PC-3 (cell line): Measurements from ENCODE around the gene FAHD1. TPM values are rescaled to one million over a fixed set of nuclear protein-coding genes. Genes with fewer than 3 reads are reported as not detected.
A peak's percentile ranks its signal among the peaks of the same experiment; 100 is the strongest.
"Not testable (repeated sequence)": the region's sequence is repeated elsewhere in the genome, so short reads cannot be mapped to it uniquely, and the experiment has no call there.

Source experiments
- ATAC-seq: fragments of 200-7000 bp; cut with Tn5 transposase; 2 replicates; pipeline ENCODE4 v1.9.1; 2020; ENCODE audit warnings: mild to moderate bottlenecking, moderate library complexity
- BruUV-seq: library from RNA; stranded (reverse); fragments of 400-500 nt; replicated peaks from 2 replicates; lab custom pipeline; 2021; lab: Mats Ljungman, UMichigan
- CTCF ChIA-PET: fragments of 300-600 bp; sonication (Branson Sonifier 250); formaldehyde crosslinking; loops from one replicate; lab custom pipeline; 2022; ENCODE audit warnings: antibody characterized with exemption; lab: Charles Lee
- POLR2A ChIA-PET: fragments of 300-600 bp; sonication (Branson Sonifier 250); formaldehyde crosslinking; loops from one replicate; lab custom pipeline; 2022; ENCODE audit warnings: antibody characterized with exemption; ENCODE audit not compliant: unreplicated experiment; lab: Charles Lee
- DNase-seq: peaks from one replicate; pipeline ENCODE4 v3.0.0-alpha.2; 2015
- H2AFZ ChIP-seq: fragments of 300-600 bp; sonication (generic); 2 replicates; pipeline ENCODE4 v1.6.0; 2016; ENCODE audit warnings: antibody characterized with exemption, low read length
- H3F3A ChIP-seq: fragments of 300-600 bp; sonication (generic); one replicate; pipeline ENCODE4 v1.6.0; 2017; ENCODE audit warnings: antibody characterized with exemption, low read length, control low read depth, mild to moderate bottlenecking; ENCODE audit not compliant: unreplicated experiment
- H3K27ac ChIP-seq: fragments of 300-600 bp; sonication (generic); 2 replicates; pipeline ENCODE4 v1.5.1; 2016; ENCODE audit warnings: mild to moderate bottlenecking, low read length
- H3K27me3 ChIP-seq: fragments of 300-600 bp; sonication (generic); 2 replicates; pipeline ENCODE4 v1.6.1; 2016; ENCODE audit warnings: low read length, mixed read lengths
- H3K36me3 ChIP-seq: fragments of 300-600 bp; sonication (generic); 2 replicates; pipeline ENCODE4 v1.6.1; 2016; ENCODE audit warnings: low read depth, mixed run types, low read length, mixed read lengths
- H3K4me1 ChIP-seq: fragments of 300-600 bp; sonication (generic); 2 replicates; pipeline ENCODE4 v1.5.1; 2016; ENCODE audit warnings: low read length; ENCODE audit not compliant: insufficient read depth
- H3K4me2 ChIP-seq: fragments of 300-600 bp; sonication (generic); 2 replicates; pipeline ENCODE4 v1.6.0; 2016; ENCODE audit warnings: low read length
- H3K4me3 ChIP-seq: fragments of 300-600 bp; sonication (generic); 2 replicates; pipeline ENCODE4 v1.5.1; 2016; ENCODE audit warnings: mild to moderate bottlenecking, low read length, mixed read lengths
- H3K79me2 ChIP-seq: fragments of 300-600 bp; sonication (generic); 2 replicates; pipeline ENCODE4 v1.6.1; 2017; ENCODE audit warnings: low read length, mixed read lengths
- H3K9ac ChIP-seq: fragments of 300-600 bp; sonication (generic); 2 replicates; pipeline ENCODE4 v1.6.0; 2016; ENCODE audit warnings: mild to moderate bottlenecking, low read length
- H3K9me2 ChIP-seq: fragments of 300-600 bp; sonication (generic); replicated peaks from 2 replicates; pipeline ENCODE4 v1.6.1; 2016; ENCODE audit warnings: mixed run types, low read length, mixed read lengths
- H3K9me3 ChIP-seq: fragments of 300-600 bp; sonication (generic); 2 replicates; pipeline ENCODE4 v1.6.1; 2016; ENCODE audit warnings: low read length, mixed read lengths
- H4K20me1 ChIP-seq: fragments of 300-600 bp; sonication (generic); 2 replicates; pipeline ENCODE4 v1.6.1; 2016; ENCODE audit warnings: low read length, mixed read lengths
- CTCF ChIP-seq: fragments of 300-600 bp; sonication (generic); conservative IDR thresholded peaks from 2 replicates; pipeline ENCODE4 v1.5.1; 2017; ENCODE audit warnings: antibody characterized with exemption, low read depth, mild to moderate bottlenecking, low read length
- EZH2 ChIP-seq: fragments of 300-600 bp; sonication (generic); IDR thresholded peaks from one replicate; pipeline ENCODE4 v1.6.1; 2017; ENCODE audit warnings: antibody characterized with exemption, mild to moderate bottlenecking, low read length; ENCODE audit not compliant: unreplicated experiment
- EZH2phosphoT487 ChIP-seq: fragments of 300-600 bp; sonication (generic); IDR thresholded peaks from 2 replicates; pipeline ENCODE4 v1.6.1; 2018; ENCODE audit warnings: mild to moderate bottlenecking, antibody characterized with exemption, low read length, borderline replicate concordance
- intact Hi-C: fragments of 100-400 bp; cut with micrococcal nuclease; formaldehyde crosslinking; loops from 2 replicates; pipeline ENCODE4 v1.9.0; 2023
- total RNA-seq: library from RNA; depleted of rRNA; stranded (reverse); fragments of >200 nt; gene quantifications from 2 replicates; pipeline ENCODE4 v1.2.3, GENCODE V29; 2014

Gene FAHD1
- total RNA-seq, 1 experiment from 2014 or later, result 37.5 TPM

DNA sequence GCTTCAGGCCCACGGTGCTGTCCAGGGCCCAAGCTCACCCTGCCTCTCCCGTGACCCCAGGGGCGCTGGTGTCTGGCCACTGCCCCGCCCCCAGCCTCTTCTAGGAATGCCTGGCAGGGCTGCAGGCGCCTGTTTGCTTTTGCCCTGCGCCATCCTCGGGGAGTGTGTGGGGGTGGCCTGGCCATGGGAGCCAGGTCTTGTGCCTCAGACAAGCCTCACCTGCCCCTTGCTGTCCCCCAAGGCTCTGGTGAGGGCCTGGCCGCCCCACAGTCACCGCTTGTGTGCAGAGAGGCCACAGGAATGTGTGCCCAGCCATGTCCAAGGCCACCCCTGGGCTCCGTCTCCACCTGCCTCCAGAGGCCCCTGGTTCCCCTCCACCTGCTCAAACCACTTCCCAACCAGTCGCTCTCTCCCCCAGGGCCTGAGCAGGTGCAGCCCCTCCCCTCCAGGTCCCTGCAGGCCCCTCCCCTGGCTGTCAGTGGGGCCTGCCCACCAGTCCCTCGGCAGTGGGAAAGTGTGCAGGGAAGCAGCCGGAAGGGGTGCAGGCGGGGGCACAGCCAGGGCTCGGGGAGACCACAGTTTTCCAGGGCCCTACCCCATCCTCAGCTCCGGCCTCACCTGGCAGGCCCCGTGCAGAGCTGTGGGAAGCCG is 32.7 kb upstream of the FAHD1 start:
- no TSS peak for BruUV-seq

DNA sequence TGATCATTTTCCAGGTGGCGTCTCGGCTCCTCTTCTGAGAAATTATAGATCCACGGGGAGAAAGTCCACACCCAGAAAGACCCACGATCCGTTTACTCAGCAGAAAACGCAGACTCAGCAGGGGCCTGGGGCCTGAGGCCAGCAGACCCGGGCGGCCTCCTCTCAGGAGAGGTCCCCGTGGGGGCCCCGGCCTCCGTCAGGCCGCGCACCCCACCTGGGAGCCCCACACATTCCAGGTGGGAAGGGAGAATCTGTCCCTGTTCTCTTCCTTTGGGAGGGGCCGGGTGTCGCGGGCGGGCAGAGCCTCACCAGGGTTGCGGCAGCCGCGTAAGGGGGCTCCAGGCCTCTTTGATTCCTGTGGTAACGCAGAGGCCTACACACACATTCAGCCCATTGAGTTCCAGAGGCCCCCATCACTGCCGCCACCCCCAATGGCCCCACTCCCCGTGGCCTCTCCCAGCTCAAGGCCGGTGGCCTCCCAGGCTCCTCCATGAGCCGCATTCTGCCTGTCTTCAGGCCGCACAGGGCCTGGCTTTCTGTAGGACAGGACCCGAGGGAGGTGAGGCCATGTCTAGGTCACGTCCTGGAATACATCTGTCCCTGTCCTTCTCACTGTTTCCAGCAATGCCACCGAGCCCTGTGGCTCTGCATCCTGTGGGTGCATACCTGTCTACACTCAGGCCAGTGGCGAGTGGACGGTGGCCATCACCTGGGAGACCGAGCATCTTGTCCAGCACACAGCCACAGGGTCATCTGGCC is 31.9 kb upstream of the FAHD1 start:
- Histone ChIP-seq H3K4me3 (no peak overlapping the region), H3K9ac (no peak overlapping the region), H3K9me3 (no peaks in the 10 kb centered on the region), H2AFZ (no peak overlapping the region), H3K27me3 (no peaks in the 10 kb centered on the region), H3K27ac (no peak overlapping the region), H3K4me1 (no peaks in the 10 kb centered on the region), H3F3A (no peaks in the 10 kb centered on the region), H3K4me2 (no peak overlapping the region), H3K36me3 (no peaks in the 10 kb centered on the region), H4K20me1 (no peaks in the 10 kb centered on the region), H3K9me2 (no peaks in the 10 kb centered on the region), H3K79me2 (no peaks in the 10 kb centered on the region)
- no peak for TF ChIP-seq EZH2phosphoT487
- no peak for TF ChIP-seq EZH2
- no peak for TF ChIP-seq CTCF
- intact Hi-C loops, result no loop called here
- BruUV-seq, result no TSS peak
- ATAC-seq, result no peak
- POLR2A ChIA-PET, result no interaction called here
- DNase-seq, result no peak
- CTCF ChIA-PET, result no interaction called here

More for the DNA sequence above, 32.7 kb upstream of the FAHD1 start:
- Histone ChIP-seq H3F3A (no peaks in the 10 kb centered on the region), H3K9me2 (no peaks in the 10 kb centered on the region), H3K36me3 (no peaks in the 10 kb centered on the region), H2AFZ (no peak overlapping the region), H3K9ac (no peak overlapping the region), H3K27me3 (no peaks in the 10 kb centered on the region), H3K9me3 (no peaks in the 10 kb centered on the region), H4K20me1 (no peaks in the 10 kb centered on the region), H3K27ac (no peak overlapping the region), H3K4me3 (no peak overlapping the region), H3K4me2 (no peak overlapping the region), H3K79me2 (no peaks in the 10 kb centered on the region), H3K4me1 (no peaks in the 10 kb centered on the region)
- DNase-seq, result no peak
- ChIA-PET POLR2A (no interaction called here), CTCF (no interaction called here)
- intact Hi-C loops, result no loop called here
- TF ChIP-seq EZH2phosphoT487, result no peak
- no peak for TF ChIP-seq EZH2
- TF ChIP-seq CTCF, result no peak
- peak; percentile 15; the same call in 1 of the 2 replicates for ATAC-seq

- H3K9me2 ChIP-seq, DNase-seq, H3K27ac ChIP-seq, ATAC-seq, POLR2A ChIA-PET, H3K9me3 ChIP-seq, H3F3A ChIP-seq, BruUV-seq, H3K4me3 ChIP-seq, H3K4me2 ChIP-seq, H4K20me1 ChIP-seq, H3K9ac ChIP-seq, H3K27me3 ChIP-seq, H3K4me1 ChIP-seq, intact Hi-C loops, H3K36me3 ChIP-seq, CTCF ChIA-PET, H3K79me2 ChIP-seq, H2AFZ ChIP-seq: not testable (repeated sequence)
Measured at GRCh38 chr16:1799263-1799662, 27.7 kb upstream of the FAHD1 start.
